ENCODE data around the gene LSM14A.

Gene LSM14A

DNA sequence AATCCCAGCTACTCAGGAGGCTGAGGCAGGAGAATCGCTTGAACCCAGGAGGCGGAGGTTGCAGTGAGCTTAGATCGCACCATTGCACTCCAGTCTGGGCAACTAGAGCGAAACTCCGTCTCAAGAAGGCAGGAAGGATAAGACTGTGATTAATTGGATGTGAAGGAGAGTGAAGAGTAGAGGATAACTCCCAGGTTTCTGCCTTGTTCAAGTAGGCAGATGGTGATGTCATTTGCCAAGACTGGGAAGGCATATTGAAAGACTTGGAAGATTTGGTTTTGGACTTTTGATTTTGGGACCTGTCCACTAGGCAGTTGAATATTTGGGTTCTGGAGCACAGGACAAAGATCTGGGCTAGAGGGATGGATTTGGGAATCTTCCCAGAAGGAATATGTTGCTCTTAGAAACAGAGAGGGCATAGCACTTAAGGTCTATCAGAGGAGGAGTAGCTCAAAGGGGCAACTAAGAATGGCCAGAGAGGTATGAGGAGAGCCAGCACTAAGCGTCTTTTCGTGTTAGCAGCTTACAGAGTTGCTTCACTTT is 102.1 kb downstream of the LSM14A start:
- TF ChIP-seq, protein P1, sequence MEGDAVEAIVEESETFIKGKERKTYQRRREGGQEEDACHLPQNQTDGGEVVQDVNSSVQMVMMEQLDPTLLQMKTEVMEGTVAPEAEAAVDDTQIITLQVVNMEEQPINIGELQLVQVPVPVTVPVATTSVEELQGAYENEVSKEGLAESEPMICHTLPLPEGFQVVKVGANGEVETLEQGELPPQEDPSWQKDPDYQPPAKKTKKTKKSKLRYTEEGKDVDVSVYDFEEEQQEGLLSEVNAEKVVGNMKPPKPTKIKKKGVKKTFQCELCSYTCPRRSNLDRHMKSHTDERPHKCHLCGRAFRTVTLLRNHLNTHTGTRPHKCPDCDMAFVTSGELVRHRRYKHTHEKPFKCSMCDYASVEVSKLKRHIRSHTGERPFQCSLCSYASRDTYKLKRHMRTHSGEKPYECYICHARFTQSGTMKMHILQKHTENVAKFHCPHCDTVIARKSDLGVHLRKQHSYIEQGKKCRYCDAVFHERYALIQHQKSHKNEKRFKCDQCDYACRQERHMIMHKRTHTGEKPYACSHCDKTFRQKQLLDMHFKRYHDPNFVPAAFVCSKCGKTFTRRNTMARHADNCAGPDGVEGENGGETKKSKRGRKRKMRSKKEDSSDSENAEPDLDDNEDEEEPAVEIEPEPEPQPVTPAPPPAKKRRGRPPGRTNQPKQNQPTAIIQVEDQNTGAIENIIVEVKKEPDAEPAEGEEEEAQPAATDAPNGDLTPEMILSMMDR (IDR thresholded peaks at IDR 0.05; ENCODE audit: borderline replicate concordance, control extremely low read depth, extremely low read depth, insufficient read depth, missing control alignments), result no peak
- no peak for DNase-seq (ENCODE audit: low spot score)
- in situ Hi-C loops (cut with MboI; ENCODE audit: low sequenced_read_pairs, unreplicated experiment), result no loop called here

DNA sequence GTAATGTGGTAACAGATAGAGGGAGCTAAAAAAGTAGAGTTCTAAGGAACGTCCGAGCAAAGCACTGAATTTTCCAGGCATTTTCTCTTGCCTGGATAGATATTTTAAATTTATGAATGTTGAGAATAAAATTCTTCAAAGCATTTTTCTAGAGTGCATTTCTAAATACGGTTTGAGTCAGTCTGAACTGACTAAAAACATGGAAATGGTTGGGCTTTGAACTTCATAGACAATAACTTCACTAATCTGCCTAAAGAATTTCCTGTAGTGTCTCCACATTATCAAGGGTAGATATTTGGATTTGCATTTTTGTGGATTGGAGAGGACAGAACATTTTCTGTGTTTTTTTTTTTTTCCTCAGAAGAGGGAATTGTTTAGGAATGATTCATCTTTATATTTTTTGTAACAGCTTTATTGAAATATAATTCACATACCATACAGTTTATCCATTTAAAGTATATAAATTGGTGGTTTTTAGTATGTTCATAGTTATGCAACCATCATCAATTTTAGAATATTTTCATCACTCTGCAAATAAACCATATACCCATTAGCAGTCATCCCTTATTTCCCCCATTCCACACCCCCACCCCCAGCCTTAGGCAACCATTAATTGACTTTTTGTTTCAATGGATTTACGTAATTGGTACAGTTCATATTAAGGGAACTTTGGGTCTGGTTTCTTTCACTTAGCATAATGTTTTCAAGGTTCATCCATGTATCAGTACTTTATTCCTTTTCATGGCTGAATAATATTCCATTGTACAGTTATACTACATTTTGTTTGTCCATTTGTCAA is 102.7 kb downstream of the LSM14A start:
- in situ Hi-C loops (cut with MboI; ENCODE audit: low sequenced_read_pairs, unreplicated experiment), result no loop called here
- TF ChIP-seq, protein P1 (IDR thresholded peaks at IDR 0.05; ENCODE audit: borderline replicate concordance, control extremely low read depth, extremely low read depth, insufficient read depth, missing control alignments), result no peak
- DNase-seq (ENCODE audit: low spot score), result no peak

DNA sequence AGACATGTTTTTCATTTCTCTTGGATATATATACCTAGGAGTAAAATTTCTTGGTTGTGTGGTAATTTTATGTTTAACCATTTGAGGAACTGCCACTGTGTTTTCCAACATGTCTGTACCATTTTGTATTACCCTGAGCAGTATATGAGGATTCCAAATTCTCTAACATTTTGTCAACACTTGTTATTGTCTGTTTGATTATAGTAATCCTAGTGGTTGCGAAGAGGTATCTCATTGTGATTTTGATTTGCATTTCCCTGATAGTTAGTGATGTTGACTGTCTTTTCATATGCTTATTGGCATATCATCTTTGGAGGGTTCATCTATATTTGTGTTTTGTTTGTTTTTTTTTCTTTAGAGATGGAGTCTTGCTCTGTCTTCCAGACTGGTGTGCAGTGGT is 103.4 kb downstream of the LSM14A start:
- TF ChIP-seq, protein P1 (IDR thresholded peaks at IDR 0.05; ENCODE audit: borderline replicate concordance, control extremely low read depth, extremely low read depth, insufficient read depth, missing control alignments), result no peak
- in situ Hi-C loops (cut with MboI; ENCODE audit: low sequenced_read_pairs, unreplicated experiment), result no loop called here
- no peak for DNase-seq (ENCODE audit: low spot score)

DNA sequence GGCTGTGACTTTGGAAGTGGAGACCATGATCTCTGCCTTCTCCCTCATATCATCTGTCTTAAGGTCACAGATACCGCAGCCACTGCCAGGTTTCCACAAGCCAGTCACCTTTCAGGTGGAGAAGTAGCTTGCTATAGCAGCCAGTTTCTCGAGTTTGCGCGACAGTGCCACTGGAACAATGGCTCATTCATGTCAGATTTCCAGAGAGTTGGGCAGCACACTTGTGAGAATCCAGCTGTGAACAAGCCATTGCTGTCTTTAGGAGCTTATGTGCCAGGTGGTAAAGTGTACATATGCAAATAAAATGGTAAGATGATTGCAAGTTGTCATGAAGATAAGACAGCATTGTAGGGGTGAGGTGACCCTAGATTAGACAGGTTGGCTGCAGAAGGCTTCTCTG is 104.3 kb downstream of the LSM14A start:
- no peak for DNase-seq (ENCODE audit: low spot score)
- in situ Hi-C loops (cut with MboI; ENCODE audit: low sequenced_read_pairs, unreplicated experiment), result no loop called here

DNA sequence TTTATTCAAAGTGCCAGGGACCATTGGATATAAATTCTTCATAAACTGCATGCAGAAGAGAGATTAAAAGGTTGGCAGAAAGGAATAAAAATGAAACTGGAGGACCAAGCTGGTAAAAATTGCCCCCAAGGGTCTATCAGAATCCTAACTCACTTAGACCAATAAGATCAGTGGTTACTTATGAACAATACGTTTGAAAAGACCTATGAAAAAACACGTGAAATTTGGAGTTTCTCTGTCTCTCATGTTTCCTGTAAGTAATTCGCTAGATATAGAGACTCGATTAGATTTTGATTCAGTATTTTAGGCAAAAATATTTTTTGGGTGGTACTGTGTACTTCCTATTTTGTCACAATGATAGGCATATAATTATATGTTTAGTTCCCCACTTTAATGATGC is 104.9 kb downstream of the LSM14A start:
- TF ChIP-seq, protein P1 (IDR thresholded peaks at IDR 0.05; ENCODE audit: borderline replicate concordance, control extremely low read depth, extremely low read depth, insufficient read depth, missing control alignments), result no peak
- DNase-seq (ENCODE audit: low spot score), result no peak
- in situ Hi-C loops (cut with MboI; ENCODE audit: low sequenced_read_pairs, unreplicated experiment), result no loop called here

More for the DNA sequence above, 104.3 kb downstream of the LSM14A start:
- TF ChIP-seq, protein P1 (IDR thresholded peaks at IDR 0.05; ENCODE audit: borderline replicate concordance, control extremely low read depth, extremely low read depth, insufficient read depth, missing control alignments), result no peak

DNA sequence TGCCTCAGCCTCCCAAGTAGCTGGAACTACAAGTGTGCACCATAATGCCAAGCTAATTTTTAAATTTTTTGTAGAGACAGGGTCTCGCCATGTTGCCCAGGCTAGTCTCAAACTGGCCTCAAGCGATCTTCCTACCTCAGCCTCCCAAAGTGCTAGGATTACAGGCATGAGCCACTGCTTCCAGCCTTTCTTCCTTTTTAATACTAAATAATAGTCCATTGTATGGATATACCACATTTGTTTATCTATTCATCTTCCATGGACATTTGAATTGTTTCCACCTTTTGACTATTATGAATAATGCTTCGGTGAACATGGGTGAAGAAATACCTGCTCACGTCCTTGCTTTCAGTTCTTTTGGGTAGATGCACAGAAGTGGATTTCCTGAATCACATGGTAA is 106.5 kb downstream of the LSM14A start:
- DNase-seq (ENCODE audit: low spot score), result no peak
- TF ChIP-seq, protein P1 (IDR thresholded peaks at IDR 0.05; ENCODE audit: borderline replicate concordance, control extremely low read depth, extremely low read depth, insufficient read depth, missing control alignments), result no peak
- in situ Hi-C loops (cut with MboI; ENCODE audit: low sequenced_read_pairs, unreplicated experiment), result no loop called here

Measured in GM13976 (cell line).